ENCODE results near the gene ACAD11. TPM values are rescaled to one million over a fixed set of nuclear protein-coding genes. Genes with fewer than 3 reads are reported as not detected.

The ACAD11 gene
- total RNA-seq (2021), result 15.6 and 18.0 TPM in 2 replicates
- long read RNA-seq, full-length matches to known transcripts, result 109 of 152 reads
- long read RNA-seq, partial matches to known transcripts, result 6 of 152 reads
- long read RNA-seq, other reads (novel, unspliced or antisense), result 37 of 152 reads

DNA sequence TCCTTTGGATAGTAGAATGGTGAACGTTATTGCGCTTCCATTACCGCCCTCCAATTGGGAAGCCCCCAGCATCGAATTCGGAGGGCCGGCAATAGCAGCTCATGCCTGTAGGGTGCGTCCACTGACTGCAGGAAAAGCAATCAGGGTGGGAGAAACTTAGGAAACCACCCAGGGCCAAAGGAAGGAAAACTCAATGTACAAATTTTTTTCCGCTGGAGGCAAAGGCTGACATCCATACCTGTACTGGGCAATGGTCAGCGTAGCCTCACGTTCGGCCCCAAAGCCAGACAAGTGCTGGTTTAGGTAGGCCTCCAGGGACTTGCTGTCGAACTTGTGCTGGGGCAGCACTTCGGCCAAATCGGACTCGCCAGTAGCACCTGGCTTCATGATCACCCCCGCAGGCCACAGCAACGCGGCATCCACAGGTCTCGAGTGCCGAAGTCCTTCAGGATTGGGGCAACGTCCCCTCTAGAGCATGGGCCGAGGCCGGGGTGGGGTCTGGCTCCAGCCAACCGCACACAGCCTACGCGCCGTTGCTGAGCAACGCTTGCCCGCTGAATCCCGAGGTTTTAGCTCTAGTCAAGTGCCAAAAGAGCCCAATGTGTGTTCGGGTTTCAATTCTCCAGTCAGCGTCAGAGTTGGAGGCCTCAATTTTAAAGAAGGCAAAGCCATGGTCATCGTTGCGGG lies at the start of gene ACAD11:
Gene ACAD11 (minus strand): TSS at position 445 of the 687 bp plus-strand sequence. CDS start 58 bp downstream, at position 387.
- peaks cover 14 to 19% of the 10 kb centered on the region in 2 experiments for H3K4me1 Mint-ChIP-seq
- WGBS (ENCODE audit: extremely low coverage, insufficient read length, low lambda C conversion rate), result no CpG with 5 or more reads among the region's 34 CpGs

More for the DNA sequence above, at the start of gene ACAD11:
- Histone ChIP-seq H3K23ac (ENCODE audit: insufficient read length, low read depth, low read length) (no peak within 1 kb of the TSS), H3K79me2 (ENCODE audit: insufficient read depth, low read length) (peaks cover 6% of the 10 kb centered on the region; the same call in 1 of the 2 replicates), H2BK120ac (ENCODE audit: low read depth, low read length, poor library complexity, severe bottlenecking) (no peak within 1 kb of the TSS), H3K27me3 (ENCODE audit: insufficient read depth, low read length) (no peaks in the 10 kb centered on the region), H4K5ac (ENCODE audit: insufficient read length, low read depth, low read length) (peak within 1 kb of the TSS; percentile 11), H3K27ac (ENCODE audit: insufficient read length, low read depth, low read length) (no peak within 1 kb of the TSS), H3K56ac (ENCODE audit: insufficient read length, low read depth, low read length) (no peak within 1 kb of the TSS), H3K23me2 (ENCODE audit: insufficient read length, low read depth, low read length, poor library complexity, severe bottlenecking) (peaks cover 12% of the 10 kb centered on the region), H3K4me2 (ENCODE audit: insufficient read depth, insufficient read length, low read length) (peak within 1 kb of the TSS; percentile 59), H3K9ac (ENCODE audit: extremely low read depth, insufficient read length, low read length) (peak within 1 kb of the TSS; percentile 86), H3K79me1 (ENCODE audit: insufficient read depth, low read depth, low read length, poor library complexity, severe bottlenecking) (no peaks in the 10 kb centered on the region), H2AFZ (ENCODE audit: low read length) (no peak within 1 kb of the TSS), H2AK5ac (ENCODE audit: insufficient read length, low read length) (no peak within 1 kb of the TSS), H3K4me1 (ENCODE audit: insufficient read depth, low read length) (no peaks in the 10 kb centered on the region), H2BK15ac (ENCODE audit: low read depth, low read length) (no peak within 1 kb of the TSS), H3T11ph (ENCODE audit: low read length) (no peak within 1 kb of the TSS), H2BK5ac (ENCODE audit: insufficient read length, low read length) (no peak within 1 kb of the TSS), H4K20me1 (ENCODE audit: control insufficient read depth, insufficient read depth, insufficient read length) (no peaks in the 10 kb centered on the region), H3K9me3 (ENCODE audit: control insufficient read depth, low read depth, low read length) (no peaks in the 10 kb centered on the region), H3K4ac (ENCODE audit: low read depth, low read length) (no peak within 1 kb of the TSS), H4K8ac (replicated peaks; ENCODE audit: insufficient read length, low read depth, low read length) (no peak within 1 kb of the TSS), H4K91ac (ENCODE audit: insufficient read length, low read depth, low read length) (no peak within 1 kb of the TSS), H3K14ac (ENCODE audit: insufficient read depth, low read length) (peak within 1 kb of the TSS; percentile 87), H2BK12ac (ENCODE audit: insufficient read length, low read depth, low read length) (no peak within 1 kb of the TSS), H3K18ac (ENCODE audit: insufficient read length, low read depth, low read length) (peak within 1 kb of the TSS; percentile 84), H2BK20ac (ENCODE audit: low read depth, low read length, poor library complexity, severe bottlenecking) (no peak within 1 kb of the TSS)
- TF ChIP-seq, protein P1, sequence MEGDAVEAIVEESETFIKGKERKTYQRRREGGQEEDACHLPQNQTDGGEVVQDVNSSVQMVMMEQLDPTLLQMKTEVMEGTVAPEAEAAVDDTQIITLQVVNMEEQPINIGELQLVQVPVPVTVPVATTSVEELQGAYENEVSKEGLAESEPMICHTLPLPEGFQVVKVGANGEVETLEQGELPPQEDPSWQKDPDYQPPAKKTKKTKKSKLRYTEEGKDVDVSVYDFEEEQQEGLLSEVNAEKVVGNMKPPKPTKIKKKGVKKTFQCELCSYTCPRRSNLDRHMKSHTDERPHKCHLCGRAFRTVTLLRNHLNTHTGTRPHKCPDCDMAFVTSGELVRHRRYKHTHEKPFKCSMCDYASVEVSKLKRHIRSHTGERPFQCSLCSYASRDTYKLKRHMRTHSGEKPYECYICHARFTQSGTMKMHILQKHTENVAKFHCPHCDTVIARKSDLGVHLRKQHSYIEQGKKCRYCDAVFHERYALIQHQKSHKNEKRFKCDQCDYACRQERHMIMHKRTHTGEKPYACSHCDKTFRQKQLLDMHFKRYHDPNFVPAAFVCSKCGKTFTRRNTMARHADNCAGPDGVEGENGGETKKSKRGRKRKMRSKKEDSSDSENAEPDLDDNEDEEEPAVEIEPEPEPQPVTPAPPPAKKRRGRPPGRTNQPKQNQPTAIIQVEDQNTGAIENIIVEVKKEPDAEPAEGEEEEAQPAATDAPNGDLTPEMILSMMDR (conservative IDR thresholded peaks at IDR 0.05), result peak; percentile 69
- Mint-ChIP-seq H3K27ac (peak within 1 kb of the TSS; percentile 92 to 98 (median 98)), H3K27me3 (ENCODE audit: low read depth) (no peaks in the 10 kb centered on the region), H3K36me3 (ENCODE audit: insufficient read depth in 1 of 3, low read depth in 3 of 3) (no peaks in the 10 kb centered on the region; a peak in 1 of 7 replicates), H3K4me3 (peak within 1 kb of the TSS; percentile 95 to 98), H3K9me3 (no peaks in the 10 kb centered on the region)
- DNase-seq, result peak; percentile 76
